DMS53 (cell line): ENCODE measurements around the gene SPC24.
A peak's percentile ranks its signal among the peaks of the same experiment; 100 is the strongest.
"Not testable (repeated sequence)": the region's sequence is repeated elsewhere in the genome, so short reads cannot be mapped to it uniquely, and the experiment has no call there.

Experiments
- DNase-seq: peaks from one replicate; lab custom pipeline; 2025; lab: John Stamatoyannopoulos, UW

SPC24 gene

DNA sequence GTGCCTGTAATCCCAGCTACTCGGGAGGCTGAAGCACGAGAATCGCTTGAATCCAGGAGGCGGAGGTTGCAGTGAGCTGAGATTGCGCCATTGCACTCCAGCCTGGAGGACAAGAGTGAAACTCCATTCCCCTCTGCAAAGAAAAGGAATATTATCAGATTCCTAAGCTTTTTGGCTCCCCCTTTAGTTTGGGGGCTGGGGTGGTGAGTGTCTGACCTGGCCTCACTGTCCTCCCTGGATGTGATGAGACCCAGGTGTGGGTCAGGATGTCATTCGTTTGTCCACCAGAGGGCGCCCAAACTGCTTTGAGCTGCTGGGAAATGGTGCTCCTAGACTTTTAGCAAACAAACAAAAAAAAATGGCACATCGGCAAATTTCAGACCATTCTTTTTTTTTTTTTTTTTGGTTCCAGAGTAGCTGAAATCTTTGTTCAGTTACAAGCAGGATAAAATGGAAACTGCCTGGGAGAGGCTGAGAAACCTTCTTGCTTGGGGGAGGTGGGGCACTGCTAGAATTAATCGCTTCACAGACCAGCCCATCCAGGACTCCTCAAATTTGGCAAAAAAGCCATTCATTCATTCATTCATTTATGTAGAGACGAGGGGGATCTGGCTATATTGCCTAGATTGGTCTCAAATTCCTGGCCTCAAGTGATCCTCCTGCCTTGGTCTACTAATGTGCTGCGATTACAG, 29.4 kb downstream of the SPC24 start:
- DNase-seq: peak; percentile 81

DNA sequence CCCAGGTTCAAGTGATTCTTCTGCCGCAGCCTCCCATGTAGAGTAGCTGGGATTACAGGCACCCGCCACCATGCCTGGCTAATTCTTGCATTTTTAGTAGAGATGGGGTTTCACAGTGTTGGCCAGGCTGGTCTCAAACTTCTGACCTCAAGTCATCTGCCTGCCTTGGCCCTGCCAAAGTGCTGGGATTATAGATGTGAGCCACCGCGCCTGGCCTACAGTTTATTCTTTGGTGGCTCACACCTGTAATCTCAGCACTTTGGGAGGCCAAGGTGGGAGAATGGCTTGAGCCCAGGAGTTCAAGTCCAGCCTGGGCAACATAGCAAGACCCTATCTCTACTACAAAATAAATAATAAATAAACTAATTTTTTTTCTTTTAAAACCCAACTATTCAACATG, 31.4 kb downstream of the SPC24 start:
- DNase-seq: not testable (repeated sequence)

DNA sequence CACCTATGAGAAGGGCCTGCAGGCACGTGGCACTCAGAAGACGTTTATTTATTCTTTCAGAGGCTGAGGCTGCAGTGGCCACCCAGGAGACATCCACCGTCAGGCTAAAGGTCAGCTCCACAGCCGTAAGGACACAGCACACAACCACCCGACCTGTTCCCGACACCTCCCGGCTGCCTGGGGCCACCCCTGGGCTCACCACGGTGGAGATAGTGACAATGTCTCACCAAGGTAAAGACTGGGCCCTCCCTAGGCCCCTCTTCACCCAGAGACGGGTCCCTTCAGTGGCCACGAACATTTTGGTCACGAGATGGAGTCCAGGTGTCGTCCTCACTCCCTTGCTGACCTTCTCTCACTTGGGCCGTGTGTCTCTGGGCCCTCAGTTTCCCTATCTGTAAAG, 32.5 kb downstream of the SPC24 start:
- DNase-seq: no peak

DNA sequence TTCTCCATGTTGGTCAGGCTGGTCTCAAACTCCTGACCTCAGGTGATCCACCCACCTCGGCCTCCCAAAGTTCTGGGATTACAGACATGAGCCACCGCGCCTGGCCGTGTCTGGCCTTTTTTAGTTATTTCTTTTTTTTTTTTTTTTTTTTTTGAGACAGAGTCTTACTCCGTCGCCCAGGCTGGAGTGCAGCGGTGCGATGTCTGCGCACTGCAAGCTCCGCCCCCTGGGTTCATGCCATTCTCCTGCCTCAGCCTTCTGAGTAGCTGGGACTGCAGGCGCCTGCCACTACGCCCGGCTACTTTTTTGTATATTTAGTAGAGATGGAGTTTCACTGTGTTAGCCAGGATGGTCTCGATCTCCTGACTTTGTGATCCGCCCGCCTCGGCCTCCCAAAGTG, 33.6 kb downstream of the SPC24 start:
- not testable (repeated sequence) for DNase-seq

DNA sequence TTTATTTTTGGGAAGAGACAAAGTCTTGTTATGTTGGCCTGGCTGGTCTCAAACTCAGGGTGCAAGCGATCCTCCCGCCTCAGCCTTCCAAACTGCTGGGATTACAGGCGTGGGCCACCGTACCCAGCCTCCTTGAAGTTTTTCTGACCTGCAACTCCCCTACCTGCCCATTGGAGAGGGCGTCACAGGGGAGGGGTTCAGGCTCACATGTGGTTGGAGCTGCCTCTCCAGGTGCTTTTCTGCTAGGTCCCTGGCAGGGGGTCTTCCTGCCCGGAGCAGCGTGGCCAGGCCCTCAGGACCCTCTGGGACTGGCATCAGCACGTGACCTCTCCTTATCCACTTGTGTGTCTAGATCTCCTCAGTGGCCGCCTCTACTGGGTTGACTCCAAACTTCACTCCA, 39.1 kb downstream of the SPC24 start:
- DNase-seq: no peak

DNA sequence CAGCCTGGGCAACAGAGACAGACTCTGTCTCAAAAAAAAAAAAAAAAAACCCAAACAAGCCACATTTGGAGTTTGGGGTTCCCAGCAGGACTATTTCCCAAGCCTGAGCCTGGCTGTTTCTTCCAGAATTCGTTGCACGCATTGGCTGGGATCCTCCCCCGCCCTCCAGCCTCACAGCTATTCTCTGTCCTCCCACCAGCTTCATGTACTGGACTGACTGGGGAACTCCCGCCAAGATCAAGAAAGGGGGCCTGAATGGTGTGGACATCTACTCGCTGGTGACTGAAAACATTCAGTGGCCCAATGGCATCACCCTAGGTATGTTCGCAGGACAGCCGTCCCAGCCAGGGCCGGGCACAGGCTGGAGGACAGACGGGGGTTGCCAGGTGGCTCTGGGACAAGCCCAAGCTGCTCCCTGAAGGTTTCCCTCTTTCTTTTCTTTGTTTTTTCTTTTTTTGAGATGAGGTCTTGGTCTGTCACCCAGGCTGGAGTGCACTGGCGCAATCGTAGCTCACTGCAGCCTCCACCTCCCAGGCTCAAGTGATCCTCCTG, 39.6 kb downstream of the SPC24 start:
- DNase-seq: no peak

DNA sequence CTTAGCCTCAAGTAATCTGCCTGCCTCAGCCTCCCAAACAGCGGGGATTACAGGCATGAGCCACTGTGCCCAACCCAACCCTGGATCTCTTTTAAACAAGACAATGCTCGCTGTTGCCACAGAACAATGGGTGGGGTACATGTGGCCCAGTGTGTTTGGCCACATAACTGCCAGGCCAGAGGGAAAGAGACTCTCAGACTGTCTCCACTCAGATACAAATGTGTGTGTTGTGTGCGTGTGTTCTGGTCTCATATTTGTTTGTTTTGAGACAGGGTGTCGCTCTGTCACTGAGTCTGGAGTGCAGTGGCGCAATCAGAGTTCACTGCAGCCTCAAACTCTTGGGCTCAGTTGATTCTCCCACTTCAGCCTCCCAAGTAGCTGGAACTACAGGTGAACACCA, 40.5 kb downstream of the SPC24 start:
- DNase-seq: no peak

DNA sequence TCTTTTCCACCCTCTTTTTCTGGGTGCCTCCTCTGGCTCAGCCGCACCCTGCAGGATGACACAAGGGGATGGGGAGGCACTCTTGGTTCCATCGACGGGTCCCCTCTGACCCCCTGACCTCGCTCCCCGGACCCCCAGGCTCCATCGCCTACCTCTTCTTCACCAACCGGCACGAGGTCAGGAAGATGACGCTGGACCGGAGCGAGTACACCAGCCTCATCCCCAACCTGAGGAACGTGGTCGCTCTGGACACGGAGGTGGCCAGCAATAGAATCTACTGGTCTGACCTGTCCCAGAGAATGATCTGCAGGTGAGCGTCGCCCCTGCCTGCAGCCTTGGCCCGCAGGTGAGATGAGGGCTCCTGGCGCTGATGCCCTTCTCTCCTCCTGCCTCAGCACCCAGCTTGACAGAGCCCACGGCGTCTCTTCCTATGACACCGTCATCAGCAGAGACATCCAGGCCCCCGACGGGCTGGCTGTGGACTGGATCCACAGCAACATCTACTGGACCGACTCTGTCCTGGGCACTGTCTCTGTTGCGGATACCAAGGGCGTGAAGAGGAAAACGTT, 42.4 kb downstream of the SPC24 start:
- DNase-seq: no peak

DNA sequence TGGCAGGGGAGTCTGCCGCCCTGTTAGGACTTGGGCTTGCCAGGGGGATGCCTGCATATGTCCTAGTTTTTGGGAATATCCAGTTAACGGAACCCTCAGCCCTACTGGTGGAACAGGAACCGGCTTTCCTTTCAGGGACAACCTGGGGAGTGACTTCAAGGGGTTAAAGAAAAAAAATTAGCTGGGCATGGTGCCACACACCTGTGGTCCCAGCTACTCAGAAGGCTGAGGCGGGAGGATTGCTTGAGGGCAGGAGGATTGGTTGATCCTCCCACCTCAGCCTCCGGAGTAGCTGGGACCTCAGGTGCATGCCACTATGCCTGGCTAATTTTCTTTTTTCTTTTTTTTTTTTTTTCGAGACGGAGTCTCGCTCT, 43.8 kb downstream of the SPC24 start:
- DNase-seq: no peak

DNA sequence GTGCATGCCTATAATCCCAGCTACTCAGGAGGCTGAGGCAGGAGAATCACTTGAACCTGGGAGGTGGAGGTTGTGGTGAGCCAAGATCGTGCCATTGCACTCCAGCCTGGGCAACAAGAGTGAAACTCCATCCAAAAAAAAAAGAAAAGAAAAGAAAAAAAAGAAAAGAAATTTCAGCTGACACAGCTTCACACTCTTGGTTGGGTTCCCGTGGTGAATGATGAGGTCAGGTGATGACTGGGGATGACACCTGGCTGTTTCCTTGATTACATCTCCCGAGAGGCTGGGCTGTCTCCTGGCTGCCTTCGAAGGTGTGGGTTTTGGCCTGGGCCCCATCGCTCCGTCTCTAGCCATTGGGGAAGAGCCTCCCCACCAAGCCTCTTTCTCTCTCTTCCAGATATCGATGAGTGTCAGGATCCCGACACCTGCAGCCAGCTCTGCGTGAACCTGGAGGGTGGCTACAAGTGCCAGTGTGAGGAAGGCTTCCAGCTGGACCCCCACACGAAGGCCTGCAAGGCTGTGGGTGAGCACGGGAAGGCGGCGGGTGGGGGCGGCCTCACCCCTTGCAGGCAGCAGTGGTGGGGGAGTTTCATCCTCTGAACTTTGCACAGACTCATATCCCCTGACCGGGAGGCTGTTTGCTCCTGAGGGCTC, 44.3 kb downstream of the SPC24 start:
- DNase-seq: no peak

DNA sequence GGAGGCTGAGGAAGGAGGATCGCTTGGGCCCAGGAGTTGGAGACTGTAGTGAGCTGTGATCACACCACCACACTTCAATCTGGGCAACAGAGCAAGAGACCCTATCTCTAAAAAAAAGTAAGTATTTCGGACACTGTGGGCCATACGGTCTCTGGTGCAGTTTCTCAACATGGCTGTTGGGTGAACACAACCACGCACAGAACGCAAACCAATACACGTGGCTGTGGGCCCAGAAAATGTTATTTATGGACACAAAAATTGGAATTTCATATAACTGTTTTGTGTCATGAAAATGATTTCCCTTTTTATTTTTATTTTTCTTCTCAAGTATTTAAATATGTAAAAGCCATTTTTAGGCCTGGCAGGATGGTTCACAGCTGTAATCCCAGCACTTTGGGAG, 46.8 kb downstream of the SPC24 start:
- no peak for DNase-seq

DNA sequence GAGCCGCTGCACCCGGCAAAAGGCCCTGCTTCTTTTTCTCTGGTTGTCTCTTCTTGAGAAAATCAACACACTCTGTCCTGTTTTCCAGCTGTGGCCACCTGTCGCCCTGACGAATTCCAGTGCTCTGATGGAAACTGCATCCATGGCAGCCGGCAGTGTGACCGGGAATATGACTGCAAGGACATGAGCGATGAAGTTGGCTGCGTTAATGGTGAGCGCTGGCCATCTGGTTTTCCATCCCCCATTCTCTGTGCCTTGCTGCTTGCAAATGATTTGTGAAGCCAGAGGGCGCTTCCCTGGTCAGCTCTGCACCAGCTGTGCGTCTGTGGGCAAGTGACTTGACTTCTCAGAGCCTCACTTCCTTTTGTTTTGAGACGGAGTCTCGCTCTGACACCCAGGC, 49.1 kb downstream of the SPC24 start:
- DNase-seq: no peak

DNA sequence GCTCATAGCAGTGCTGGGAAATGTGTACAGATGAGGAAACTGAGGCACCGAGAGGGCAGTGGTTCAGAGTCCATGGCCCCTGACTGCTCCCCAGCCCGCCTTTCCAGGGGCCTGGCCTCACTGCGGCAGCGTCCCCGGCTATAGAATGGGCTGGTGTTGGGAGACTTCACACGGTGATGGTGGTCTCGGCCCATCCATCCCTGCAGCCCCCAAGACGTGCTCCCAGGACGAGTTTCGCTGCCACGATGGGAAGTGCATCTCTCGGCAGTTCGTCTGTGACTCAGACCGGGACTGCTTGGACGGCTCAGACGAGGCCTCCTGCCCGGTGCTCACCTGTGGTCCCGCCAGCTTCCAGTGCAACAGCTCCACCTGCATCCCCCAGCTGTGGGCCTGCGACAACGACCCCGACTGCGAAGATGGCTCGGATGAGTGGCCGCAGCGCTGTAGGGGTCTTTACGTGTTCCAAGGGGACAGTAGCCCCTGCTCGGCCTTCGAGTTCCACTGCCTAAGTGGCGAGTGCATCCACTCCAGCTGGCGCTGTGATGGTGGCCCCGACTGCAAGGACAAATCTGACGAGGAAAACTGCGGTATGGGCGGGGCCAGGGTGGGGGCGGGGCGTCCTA, 50.5 kb downstream of the SPC24 start:
- no peak for DNase-seq

DNA sequence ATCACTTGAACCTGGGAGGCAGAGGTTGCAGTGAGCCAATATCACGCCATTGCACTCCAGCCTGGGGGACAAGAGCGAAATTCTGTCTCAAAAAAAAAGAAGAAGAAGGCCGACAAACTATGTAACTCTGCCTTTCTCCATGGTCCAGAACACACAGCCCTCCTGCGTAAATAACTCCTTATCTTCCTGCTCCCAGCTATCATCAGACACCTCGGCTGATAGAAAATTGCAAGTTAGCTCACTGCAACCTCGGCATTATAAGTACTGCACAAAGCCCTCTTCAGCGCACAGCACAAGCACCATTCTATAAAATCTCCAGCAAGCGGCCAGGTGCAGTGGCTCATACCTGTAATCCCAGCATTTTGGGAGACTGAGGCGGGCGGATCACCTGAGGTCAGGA, 51.9 kb downstream of the SPC24 start:
- DNase-seq: not testable (repeated sequence)

DNA sequence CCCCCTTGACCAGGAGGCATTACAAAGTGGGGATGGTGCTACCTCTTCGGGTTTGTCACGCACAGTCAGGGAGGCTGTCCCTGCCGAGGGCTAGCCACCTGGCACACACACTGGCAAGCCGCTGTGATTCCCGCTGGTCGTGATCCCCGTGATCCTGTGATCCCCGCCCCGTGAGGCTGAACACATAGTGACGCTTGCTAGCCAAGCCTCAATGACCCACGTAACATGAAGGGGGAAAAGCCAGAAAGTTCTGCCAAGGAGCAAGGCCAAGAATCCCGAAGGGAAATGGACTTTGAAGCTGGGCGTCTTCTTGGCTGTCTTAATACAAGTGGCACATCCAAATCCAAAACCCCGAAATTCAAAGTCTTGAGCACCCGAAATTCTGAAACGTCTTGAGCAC, 52.6 kb downstream of the SPC24 start:
- DNase-seq: no peak

DNA sequence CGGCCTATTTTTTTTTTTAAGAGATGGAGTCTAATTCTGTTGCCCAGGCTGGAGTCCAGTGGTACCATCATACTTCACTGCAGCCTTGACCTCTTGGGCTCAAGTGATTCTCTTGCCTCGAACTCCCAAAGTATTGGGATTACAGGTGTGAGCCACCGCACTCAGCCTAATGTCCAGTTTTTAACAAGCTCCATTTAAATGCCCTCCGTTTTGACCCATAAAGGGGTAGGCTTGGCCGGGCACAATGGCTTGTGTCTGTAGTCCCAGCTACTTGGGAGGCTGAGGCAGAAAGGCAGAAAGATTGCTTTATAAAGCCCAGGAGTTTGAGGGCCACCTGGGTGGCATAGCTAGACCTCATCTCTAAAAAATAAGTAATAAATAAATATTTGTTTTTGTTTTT, 54.5 kb downstream of the SPC24 start:
- DNase-seq: no peak

DNA sequence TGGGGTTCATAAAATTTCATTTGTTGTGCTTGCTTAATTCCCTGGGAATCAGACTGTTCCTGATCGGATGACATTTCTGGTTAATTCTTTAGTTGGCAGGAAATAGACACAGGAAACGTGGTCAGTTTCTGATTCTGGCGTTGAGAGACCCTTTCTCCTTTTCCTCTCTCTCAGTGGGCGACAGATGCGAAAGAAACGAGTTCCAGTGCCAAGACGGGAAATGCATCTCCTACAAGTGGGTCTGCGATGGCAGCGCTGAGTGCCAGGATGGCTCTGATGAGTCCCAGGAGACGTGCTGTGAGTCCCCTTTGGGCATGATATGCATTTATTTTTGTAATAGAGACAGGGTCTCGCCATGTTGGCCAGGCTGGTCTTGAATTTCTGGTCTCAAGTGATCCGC, 55.5 kb downstream of the SPC24 start:
- no peak for DNase-seq

DNA sequence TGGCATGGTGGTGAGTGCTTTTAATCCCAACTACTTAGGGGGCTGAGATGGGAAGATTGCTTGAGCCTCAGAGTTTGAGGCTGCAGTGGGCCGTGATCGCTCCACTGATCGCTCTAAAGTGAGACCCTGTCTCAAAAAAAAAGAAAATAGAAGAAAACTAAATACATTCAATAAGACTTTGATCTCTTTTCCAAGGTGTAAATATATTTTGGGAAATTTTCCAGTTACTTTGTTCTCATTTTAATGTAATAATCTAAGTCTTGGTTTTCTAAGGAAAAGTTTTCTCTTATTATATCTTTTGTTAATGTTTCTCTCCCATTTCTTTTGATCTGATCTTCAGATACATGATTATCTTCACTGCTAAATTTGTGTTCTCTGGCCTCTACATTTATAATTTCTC, 56.7 kb downstream of the SPC24 start:
- DNase-seq: no peak

DNA sequence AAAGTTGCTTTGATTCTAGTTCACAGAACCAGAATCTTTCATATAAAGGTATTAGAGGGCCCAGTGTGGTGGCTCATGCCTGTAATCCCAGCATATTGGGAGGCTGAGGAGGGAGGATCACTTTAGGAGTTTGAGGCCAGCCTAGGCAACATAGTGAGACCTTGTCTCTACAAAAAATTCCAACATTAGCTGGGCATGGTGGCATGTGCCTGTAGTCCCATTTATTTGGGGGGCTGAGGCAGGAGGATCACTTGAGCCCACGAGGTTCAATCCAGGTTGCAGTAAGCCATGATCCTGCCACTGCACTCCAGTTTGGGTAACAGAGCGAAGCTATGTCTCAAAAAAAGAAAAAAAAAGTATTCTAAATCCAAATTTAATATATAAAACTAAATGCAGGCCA, 57.3 kb downstream of the SPC24 start:
- no peak for DNase-seq

DNA sequence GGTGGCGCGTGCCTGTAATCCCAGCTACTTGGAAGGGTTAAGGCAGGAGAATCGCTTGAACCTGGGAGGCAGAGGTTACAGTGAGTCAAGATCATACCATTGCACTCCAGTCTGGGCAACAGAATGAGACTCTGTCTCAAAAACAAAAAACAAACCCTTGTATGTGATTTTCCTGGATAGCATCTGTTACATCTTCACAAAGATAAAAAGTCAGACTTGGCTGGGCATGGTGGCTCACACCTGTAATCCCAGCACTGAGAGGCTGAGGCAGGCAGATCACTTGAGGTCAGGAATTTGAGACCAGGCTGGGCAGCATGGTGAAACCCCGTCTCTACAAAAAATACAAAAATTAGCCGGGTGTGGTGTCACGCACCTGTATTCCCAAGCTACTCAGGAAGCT, 58.2 kb downstream of the SPC24 start:
- DNase-seq: not testable (repeated sequence)

DNA sequence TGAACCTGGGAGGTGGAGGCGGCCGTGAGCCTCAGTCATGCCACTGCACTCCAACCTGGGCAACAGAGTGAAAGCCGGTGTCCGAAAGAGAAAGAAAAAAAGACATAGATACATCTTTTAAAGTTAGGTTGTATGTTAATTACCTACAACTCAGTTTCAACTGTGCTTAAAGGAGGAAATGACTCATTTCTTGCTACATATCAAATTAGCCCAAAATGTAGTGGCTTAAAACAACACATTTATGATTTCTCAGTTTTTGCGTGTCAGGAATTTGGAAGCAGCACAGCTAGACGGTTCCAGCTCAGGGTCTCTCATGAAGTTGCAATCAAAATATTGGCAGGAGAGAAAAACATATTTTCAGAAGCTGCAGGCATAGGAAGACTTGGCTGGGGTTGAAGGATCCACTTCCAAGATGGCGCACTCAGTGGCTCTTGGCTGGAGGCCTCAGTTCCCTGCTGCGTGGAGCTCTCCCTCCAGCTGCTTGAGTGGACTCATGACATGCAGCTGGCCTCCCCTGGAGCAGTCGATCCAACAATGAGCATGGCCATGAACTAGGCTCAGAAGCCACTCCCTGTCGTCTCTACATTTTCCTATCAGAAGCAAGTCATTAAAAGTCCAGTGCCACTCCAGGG, 59.3 kb downstream of the SPC24 start:
- DNase-seq: no peak
